NCI-H345 treated with DMSO at 0.1 percent for 48 hours (cell line): Measurements from ENCODE around the gene HOXA10.

Experiments
- DNase-seq: peaks from one replicate; lab custom pipeline; 2025; ENCODE audit not compliant: unreplicated experiment; lab: John Stamatoyannopoulos, UW

HOXA10 gene

DNA sequence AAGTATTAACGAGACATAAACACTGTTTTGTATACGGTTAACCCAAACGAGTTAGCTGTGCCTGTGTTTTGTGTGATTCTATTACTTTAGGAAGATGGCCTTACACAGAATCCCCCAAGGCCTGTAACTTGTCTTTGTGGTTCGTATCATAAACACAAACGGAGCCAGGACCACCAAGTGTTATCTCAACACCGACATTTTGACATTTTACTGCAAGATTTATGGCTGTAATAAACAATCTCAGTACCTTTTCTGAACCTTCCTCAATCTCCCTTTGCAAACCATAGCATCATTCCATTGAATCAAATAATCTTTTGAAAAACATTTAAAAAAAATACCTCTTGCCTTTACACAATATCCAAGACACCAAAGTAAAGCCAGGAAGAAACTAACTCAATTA, 41.1 kb downstream of the HOXA10 start:
- no peak for DNase-seq

DNA sequence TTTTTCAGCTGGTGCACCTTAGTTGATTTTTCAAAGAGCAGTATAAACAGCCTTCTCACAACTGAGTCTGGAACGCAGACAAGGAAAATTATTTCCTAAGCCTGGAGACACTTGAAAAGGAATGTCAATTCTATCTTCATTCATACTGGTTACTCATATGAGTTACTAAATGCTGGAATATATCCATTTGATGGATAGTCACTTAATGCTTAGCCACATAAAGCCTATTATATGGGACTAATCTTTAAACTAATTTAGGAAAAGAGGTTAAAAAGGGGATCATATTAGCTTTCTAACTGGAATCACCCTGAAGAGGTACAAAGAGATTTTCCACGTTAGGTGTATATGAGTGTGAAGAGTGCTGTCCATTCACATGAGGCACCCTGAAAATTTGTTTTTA, 41.9 kb downstream of the HOXA10 start:
- DNase-seq = no peak

DNA sequence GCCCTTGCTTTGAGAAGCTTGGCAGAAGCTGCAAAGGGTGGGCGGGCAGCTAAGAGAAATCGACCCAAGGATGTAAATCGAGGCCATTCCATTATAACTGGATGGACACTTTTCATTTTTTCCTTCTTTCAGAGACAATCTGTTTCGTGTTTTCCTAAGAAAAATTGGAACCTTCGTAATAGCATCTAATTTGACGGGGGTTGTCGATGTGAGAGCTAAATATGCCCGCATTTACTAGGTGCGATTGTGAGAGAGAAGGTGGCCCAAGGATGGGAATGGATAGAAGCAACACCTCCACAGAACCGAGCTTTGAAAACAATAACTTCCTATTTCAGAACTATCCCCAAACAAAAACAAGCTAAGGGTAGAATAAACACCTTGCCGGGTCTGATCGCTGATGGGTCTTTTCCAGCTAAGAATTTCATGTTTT, 42.7 kb downstream of the HOXA10 start:
- DNase-seq = no peak

DNA sequence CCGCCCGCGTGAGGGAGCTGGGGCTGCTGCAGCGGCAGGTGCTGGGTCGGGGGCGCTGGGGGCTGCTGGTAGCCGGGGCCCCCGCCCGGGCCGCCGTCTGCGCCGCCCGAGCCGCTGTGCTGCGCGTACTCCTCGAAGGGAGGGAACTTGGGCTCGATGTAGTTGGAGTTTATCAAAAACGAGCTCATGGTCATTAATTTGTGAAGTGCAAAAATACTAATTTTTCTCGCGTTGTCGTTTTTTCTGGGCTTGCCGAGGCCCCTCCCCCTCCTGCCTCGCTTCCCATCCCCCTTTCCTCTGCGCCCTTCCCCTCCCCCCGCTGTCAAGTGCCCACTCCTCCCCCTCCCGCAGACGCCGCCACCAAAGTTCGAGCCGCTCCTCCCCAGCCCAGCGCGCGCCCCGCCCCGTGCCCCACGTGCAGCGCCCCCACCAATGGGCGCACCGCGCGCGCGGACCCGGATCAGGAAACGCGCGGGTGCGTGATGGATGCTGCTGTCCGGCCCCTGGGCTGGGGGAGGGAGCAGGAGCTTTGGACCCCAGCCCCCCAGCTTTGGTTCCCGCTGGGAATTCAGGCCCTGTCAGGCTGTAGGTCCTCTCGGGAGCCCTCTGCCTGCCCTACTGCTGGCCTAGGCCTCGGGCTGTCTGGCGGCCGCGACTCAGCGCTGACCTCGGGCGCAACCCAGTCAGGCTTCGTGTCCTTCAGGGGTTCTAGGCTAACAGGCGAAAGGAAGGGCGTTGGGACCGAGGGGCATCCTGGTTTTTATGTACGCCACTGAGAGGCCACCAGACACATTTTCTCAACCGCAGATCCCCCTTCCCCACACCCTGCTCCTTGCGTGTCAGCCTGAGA, 43.4 kb downstream of the HOXA10 start, which contains the start of gene HOXA4:
Gene HOXA4 (minus strand): TSS at position 218 of the 850 bp plus-strand sequence. CDS start 24 bp downstream, at position 194.
- peak; percentile 47 for DNase-seq

DNA sequence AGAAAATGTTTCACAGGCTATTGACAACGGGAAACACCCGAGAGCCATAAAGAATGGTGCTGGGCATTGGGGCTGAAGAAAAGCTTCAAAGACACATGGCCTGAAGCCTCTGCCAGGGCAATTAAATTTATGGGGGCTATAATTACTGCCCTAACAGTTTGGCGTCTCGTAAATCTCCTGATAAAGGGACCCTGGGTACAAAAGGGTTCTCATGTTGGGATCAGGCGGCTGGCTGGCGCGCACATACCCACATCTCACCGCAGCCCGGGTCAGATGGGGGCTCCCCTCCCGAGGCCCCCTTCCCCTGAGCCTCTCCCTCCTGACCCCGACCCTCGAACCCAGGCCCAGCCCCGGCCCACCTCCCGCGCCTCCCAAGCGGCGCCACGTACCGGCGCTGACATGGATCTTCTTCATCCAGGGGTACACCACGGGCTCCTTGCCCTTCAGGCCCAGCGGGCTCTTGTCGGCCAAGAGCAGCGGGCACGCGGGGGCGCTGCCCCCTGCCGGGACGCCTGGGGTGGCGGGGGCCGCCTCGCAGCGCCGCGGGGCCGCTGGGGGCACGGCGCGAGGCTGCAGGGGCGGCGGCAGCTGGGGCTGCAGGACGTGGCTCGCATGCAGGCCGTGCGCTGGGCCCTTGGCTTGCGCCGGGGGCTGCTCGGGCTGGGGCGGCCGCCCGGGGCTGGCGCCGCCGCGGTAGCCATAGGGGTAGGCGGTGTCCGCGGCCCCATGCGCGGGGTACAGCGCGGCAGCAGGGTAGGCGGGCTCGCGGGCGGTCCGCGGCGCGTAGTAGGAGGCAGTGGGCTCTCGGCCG, 44.2 kb downstream of the HOXA10 start:
- DNase-seq = no peak

DNA sequence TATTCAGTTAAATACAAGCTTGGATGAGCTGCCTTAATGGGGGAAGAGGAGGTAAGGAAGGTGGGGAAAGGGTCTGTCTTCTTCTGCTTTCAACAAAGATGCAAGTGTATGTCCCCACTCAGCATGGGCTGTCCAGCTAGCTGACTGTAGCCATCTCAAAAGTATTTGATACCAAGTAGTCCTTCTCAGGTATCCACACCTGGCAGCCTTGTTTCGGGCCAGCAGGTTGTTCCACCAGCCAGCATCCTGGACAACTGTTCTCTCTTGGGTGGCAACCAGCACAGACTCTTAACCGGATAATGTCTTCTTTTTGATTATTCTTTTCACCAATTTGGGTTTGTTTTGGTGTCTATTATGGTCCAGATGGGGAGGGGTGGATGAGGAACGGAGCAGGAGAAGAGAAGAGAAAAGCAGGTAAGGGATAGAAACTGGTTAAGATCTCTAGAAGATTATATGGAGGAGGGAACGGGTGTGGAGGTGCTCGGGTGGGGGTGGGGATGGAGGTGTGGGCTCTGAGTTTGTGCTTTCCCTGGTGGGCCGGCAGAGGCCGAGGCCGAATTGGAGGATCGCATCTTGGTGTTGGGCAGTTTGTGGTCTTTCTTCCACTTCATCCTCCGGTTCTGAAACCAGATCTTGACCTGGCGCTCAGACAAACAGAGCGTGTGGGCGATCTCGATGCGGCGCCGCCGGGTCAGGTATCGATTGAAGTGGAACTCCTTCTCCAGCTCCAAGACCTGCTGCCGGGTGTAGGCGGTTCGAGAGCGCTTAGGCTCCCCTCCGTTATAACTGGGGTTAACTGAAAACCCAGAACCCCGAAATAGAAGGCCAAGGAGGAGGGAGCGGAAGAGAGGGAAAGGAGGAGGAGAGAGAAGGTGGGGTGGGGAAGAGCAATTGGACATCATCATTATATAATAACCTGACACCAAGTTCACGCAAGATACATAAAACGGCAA, 45.1 kb downstream of the HOXA10 start:
- DNase-seq = no peak

DNA sequence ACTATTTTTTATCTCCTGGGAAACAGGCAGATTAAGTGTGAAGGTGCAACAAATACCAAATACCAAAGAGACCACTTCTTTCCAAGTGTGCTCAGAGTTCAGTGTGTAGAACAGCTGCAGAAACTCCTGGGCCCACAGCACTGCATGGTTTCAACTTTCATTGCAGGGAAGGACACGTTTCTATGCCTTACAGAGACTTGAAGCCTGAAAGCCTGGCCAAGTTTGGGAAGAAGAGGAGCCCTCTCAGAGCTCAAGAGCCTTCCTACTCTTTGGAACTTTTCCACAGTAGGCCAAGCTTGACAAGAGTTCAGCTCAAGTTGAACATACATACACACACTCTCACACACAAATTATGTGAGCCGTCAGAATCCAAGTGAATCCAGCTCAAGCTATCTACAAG, 46.1 kb downstream of the HOXA10 start:
- DNase-seq = no peak

DNA sequence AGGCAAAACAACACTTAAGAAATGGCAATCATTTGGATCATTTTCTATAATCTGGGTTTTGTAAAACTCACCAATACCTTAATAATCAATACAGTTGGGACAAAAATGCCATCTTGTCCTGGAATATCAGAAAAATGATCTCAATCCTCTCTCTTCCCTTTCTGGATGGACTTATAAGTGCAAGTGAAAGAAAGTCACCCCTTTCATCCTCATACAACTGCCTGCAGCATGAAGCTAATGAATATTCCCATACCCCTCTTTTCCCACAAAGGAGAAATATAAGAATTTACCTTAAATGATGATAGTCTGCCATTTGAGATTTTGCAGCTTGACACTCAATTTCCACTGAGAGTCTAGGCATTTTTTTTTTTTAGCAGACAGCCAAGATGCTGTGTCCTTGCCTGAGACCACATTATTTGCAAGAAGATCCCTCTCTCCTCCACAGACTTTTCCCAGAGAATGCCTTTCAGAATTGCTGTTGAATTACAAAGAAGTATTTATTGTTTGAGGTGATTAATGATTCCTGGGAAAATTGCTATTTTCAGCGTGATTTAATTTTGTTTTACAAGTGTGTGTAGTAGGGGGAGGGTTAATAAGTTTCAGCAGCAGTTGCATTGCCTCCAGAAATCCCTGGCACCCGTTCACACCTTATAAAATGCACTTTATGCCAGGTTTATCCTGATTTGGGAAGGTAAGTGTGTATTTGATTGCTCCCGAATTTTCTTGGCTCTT, 47.4 kb downstream of the HOXA10 start:
- DNase-seq = no peak

DNA sequence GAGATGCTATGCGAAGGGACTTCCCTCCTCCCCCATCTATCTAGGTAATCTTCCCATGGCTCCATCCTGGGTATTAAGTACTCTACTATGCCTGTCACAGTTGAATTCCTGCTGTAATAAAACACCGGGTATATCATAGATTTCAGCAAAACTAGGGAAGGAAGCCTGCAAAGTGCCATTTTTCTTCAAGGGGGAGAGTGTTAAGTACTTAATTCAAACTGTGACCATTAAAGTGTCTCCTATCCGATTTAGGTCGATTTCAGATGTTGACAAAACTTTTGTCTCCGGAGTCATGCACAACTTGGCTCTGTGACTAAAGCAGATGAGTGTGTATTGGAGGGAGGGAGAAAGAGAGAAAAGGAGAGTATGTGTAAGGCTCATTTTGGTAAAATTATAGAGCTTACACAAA, 48.1 kb downstream of the HOXA10 start:
- no peak for DNase-seq

DNA sequence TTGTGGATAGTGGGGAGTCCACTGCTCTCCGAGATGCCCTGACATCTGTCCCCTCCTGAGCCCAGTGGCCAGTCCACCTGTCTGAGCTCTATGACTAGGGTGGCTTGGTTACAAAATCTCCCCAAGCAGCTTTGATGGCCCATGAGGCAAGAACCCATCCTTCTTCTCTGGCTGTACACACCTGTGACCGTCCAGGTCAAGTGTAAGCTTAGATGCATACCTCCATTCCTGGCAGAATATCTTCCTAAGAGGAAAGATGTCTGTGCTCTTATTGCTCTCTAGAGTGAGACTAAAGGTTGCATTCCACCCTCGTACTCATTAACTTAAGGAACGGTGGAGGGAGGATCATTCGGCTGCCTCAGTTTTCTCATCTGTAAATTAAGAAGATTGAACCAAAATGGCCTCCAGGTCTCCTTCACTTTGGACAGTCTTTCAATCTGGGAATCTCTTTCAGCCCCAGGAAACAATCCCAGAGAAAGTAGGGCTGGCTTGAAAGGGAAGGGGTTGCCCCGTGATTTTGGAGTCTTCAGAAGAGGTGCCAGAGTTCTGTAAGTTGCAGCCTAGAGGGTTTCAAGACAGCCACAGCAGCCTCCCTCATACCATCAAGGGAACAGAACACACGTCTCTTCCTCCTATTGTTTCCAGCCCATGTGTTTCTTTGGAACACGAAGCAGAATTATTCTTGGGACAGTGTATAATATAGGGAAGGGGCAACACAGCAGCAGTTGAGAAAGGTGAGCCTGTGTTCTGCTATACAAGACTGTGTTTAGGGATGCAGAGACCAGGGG, 49.0 kb downstream of the HOXA10 start:
- no peak for DNase-seq

DNA sequence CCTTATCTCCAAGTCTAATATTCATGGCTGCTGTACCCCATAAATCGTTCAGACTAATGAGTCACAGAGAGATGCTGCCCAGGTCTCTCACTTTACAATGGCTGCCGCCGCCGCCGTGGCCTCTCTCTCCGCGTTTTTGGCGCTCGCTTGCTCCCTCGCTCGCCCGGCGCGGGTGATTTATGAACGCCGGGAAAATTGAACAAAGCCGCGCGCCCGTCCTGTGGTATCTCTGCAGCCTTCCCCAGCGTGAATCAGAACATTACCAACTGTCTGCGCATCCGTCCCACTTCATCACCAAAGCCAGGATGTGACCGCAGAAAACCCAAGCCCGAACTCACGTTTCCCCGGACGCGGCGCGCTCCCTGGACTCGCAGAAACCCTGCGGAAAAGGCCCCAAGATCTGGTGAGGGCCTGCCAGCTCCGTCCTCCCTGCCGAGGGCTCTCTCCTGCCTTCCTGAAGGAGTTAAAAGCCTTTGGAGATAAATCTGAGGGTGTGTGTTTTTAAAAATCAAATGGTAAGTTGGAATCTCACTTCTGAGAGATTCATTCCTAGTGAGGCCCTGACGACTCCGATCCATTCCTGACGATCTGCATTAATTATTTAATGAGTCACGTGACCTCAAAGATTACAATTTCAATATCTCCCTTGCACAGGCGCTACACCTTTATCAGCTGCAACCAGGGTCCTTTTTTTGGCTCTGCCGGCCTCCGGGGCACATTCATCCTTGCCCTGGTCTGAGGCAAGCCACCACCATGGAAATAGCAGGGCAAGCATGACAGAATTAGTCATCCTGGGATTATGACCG, 49.8 kb downstream of the HOXA10 start:
- no peak for DNase-seq

DNA sequence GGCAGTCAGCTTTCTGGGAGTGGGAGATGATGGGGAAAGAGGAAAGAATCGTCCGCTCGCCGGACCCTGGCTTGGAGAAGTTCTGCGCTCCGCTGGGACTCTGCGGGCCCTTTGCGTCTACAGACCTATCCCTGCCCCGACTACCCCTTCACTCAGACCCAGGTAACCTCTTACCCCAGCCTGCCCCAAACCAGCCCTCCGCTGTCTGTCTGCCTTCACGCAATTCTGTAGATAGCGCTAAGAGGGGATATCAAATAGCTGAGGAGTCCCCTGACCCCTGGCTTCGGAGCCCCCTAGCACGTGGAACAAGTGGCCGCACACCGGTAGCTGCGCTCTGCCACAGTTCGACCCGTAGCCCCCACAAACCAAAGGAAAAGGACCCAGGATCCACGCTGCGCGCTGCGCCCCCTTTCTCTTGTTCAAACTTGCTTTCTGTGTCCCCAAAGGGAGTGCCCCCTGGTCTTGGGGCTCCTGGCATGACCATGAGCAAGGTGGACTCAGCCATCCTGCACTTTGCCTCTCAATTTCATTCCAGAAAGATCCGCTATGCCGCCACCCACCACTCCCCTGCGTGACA, 50.6 kb downstream of the HOXA10 start:
- no peak for DNase-seq

DNA sequence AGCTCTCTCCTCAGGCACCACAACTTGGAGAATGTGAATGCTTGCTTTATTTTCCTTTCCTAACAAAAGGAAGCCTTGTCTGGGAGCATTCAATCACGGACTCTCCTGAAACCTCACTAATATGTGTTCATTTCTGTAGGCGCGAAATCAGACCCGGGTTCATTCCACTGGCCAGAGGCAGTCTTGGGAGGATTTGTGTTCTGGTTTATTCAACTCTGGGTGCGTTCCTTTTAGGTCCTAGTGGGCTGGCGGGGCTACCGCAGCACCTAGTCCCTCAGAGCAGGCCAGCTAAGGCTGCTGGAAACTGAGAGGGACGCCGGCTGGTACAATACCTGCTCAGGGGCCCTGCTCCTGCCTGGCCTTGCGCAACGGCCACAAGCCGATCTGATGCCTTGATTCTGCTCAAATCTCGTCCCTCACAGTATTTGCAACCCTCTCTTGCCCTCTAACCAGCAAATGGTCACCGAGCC, 51.1 kb downstream of the HOXA10 start:
- no peak for DNase-seq

DNA sequence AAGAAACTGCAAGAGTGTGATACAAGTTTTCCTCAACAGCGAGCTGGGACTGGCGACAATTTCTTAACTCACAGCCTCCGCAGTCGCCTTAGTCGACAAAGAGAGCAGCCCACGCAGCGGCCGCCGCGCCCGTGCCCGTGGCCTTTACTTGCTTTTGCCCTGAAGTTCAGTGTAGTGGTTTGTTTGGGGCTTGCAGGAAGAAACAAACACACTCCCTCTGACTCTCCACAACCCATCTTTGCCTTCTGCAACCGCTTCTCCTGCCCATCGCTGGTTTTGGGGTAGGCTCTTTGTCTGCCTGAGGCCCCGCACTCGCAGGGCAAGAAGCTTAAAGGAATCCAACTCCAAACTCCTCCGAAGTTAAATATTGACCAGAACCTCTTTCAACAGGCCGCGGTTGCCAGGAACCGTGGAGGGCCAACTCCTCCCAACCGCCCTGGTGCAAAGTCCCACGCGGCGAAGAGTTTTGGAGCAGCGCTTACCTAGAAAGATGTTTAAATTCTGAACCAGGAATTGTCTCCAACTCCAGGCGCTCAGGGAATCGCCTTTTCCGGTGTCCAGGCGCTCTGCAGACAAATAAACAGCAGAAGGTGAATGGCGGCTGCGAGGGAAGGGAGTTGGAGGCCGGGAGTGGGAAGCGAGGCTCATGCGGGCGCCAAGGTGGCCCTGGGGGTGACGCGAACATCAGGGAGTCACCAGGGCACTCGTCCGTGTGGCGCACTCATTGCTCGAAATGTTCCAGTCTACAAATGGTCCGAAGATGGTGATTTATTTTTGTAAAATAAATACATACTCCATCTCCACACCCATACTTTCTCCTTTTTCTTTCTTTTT, 51.8 kb downstream of the HOXA10 start:
- no peak for DNase-seq

DNA sequence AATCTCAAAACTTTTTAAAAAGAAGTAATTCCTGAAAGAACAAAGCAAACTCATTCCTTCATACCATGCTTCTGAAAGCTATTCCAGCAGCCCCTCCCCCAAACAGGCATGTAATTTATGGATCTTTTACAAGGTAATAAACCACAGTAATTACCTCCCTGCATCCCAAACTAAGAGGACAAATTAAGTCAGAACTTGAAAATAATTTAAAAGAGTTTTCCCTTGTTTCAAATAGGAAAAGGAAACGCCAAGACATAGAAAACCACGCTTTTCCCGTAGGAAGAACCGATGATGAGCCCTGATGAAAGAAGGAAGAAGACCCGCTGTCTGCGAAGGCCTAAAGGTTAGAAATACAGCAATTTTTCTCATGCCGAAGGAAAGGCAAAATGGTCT, 52.4 kb downstream of the HOXA10 start:
- DNase-seq = no peak
